ENCODE results near the gene CPOX. TPM values are rescaled to one million over a fixed set of nuclear protein-coding genes. Genes with fewer than 3 reads are reported as not detected.

Gene CPOX
- total RNA-seq, 1 donor from 2014 or later = 16.9 TPM

GRCh38 chr3:98541695-98542094 is 51.7 kb downstream of the CPOX start:
- DNase-seq (ENCODE audit: low read depth in 2 of 2) = no peak

GRCh38 chr3:98540346-98540745 is 53.1 kb downstream of the CPOX start:
- DNase-seq (ENCODE audit: low read depth in 2 of 2) = no peak

GRCh38 chr3:98536456-98537017 is 56.9 kb downstream of the CPOX start:
- no peak for DNase-seq (ENCODE audit: low read depth in 2 of 2)

- DNase-seq (ENCODE audit: low read depth in 2 of 2) = no peak
These were observed 58.7 kb downstream of the CPOX start for GRCh38 chr3:98534734-98535133.

GRCh38 chr3:98534168-98534567 is 59.2 kb downstream of the CPOX start:
- no peak for DNase-seq (ENCODE audit: low read depth in 2 of 2)

- no peak for DNase-seq (ENCODE audit: low read depth in 2 of 2)
These were observed 60.5 kb downstream of the CPOX start for GRCh38 chr3:98532709-98533571.

GRCh38 chr3:98532275-98532637 is 61.2 kb downstream of the CPOX start:
- DNase-seq (ENCODE audit: low read depth in 2 of 2) = no peak

GRCh38 chr3:98531622-98532274 is 61.7 kb downstream of the CPOX start, which contains the start of gene GPR15:
Gene GPR15, plus strand, starts transcription at chr3:98531978. Its CDS starts 56 bp downstream, at chr3:98532034.
- no peak for DNase-seq (ENCODE audit: low read depth in 2 of 2)

- DNase-seq (ENCODE audit: low read depth in 2 of 2) = no peak
These were observed 62.7 kb downstream of the CPOX start for GRCh38 chr3:98530676-98531075.

GRCh38 chr3:98529856-98530459 is 63.5 kb downstream of the CPOX start:
- no peak for DNase-seq (ENCODE audit: low read depth in 2 of 2)

Other genes with a start within 250 kb of the CPOX start
- gene OR5K4, start 239.8 kb downstream of the CPOX start, total RNA-seq = not detected in 2 replicates
- gene OR5K3, start 202.9 kb downstream of the CPOX start, total RNA-seq = not detected in 2 replicates
- not detected in 2 replicates for gene OR5K1, start 130.4 kb downstream of the CPOX start, total RNA-seq
- gene OR5K2, start 95.9 kb downstream of the CPOX start, total RNA-seq = not detected in 2 replicates
- 76.7 and 141 TPM in 2 replicates for gene CLDND1, start 70.7 kb downstream of the CPOX start, total RNA-seq
- gene GPR15, start 61.6 kb downstream of the CPOX start, total RNA-seq = not detected in 2 replicates
- gene ST3GAL6, start 169.7 kb upstream of the CPOX start, total RNA-seq = 24.8 and 30.8 TPM in 2 replicates

Data from lung microvascular endothelial cell (primary cell).